ENCODE measurements around the gene TMED8.

The TMED8 gene

DNA sequence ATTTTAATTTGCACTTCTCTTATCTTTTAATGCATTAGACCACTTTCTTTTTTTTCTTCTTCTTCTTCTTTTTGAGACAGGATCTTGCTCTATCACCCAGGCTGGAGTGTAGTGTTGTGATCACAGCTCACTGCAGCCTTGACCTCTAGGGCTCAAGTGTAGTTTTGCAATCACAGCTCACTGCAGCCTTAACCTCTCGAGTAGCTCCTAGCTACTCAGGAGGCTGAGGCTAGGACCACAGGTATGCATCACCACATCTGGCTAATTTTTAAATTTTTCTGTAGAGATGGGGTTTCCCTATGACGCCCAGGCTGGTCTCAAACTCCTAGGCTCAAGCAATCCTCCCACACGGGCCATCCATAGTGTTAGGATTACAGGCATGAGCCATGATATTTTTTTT is 12.7 kb downstream of the TMED8 start:
- no peak overlapping the region for H3K27ac ChIP-seq
- H3K4me3 ChIP-seq = no peak overlapping the region
- DNase-seq (ENCODE audit: low spot score) = no peak
- TF ChIP-seq, protein P1, sequence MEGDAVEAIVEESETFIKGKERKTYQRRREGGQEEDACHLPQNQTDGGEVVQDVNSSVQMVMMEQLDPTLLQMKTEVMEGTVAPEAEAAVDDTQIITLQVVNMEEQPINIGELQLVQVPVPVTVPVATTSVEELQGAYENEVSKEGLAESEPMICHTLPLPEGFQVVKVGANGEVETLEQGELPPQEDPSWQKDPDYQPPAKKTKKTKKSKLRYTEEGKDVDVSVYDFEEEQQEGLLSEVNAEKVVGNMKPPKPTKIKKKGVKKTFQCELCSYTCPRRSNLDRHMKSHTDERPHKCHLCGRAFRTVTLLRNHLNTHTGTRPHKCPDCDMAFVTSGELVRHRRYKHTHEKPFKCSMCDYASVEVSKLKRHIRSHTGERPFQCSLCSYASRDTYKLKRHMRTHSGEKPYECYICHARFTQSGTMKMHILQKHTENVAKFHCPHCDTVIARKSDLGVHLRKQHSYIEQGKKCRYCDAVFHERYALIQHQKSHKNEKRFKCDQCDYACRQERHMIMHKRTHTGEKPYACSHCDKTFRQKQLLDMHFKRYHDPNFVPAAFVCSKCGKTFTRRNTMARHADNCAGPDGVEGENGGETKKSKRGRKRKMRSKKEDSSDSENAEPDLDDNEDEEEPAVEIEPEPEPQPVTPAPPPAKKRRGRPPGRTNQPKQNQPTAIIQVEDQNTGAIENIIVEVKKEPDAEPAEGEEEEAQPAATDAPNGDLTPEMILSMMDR (IDR thresholded peaks at IDR 0.05) = no peak

DNA sequence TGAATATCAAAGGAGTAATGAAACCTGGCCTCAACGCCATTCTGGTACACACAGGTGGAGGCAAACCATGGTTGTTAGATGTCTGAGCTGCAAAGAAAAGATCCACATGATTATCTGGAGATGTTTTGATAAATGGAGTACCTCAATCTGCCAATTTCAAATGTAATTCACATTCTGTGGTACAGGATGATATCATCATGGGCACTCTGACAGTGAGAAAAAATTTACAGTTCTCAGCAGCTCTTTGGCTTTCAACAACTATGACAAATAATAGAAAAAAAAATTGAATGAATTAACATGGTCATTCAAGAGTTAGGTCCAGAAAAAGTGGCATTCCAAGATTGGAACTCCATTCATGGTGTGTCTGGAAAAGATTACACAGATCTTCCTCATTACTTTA is 17.3 kb downstream of the TMED8 start:
- Histone ChIP-seq H3K4me3 (no peak overlapping the region), H3K27ac (no peak overlapping the region)
- no peak for DNase-seq (ENCODE audit: low spot score)
- TF ChIP-seq, protein P1 (IDR thresholded peaks at IDR 0.05) = no peak

DNA sequence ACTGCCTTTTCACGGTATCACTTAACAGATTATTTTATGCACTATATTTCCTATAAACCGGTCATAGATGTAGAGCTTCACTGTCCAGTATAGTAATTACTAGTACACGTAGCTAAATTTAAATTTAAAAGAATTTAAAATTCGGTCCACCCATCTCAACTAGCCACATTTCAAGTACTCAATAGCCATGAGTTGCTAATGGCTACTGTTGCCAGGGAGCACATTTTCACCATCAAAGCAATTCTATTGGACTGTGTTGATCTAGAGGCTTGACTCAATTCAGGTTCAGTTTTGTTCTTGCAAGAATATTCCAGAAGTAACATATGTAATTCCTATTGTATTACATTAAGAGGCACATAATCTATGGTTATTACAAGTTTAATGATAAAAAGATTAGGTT is 20.0 kb downstream of the TMED8 start:
- Histone ChIP-seq H3K27ac (no peak overlapping the region), H3K4me3 (no peak overlapping the region)
- no peak for DNase-seq (ENCODE audit: low spot score)
- TF ChIP-seq, protein P1 (IDR thresholded peaks at IDR 0.05) = no peak

- TF ChIP-seq, protein P1 (IDR thresholded peaks at IDR 0.05) = no peak
- no peak for DNase-seq (ENCODE audit: low spot score)
- Histone ChIP-seq H3K4me3 (no peak overlapping the region), H3K27ac (no peak overlapping the region)
Measured at GRCh38 chr14:77355811-77356210, 21.1 kb downstream of the TMED8 start.

DNA sequence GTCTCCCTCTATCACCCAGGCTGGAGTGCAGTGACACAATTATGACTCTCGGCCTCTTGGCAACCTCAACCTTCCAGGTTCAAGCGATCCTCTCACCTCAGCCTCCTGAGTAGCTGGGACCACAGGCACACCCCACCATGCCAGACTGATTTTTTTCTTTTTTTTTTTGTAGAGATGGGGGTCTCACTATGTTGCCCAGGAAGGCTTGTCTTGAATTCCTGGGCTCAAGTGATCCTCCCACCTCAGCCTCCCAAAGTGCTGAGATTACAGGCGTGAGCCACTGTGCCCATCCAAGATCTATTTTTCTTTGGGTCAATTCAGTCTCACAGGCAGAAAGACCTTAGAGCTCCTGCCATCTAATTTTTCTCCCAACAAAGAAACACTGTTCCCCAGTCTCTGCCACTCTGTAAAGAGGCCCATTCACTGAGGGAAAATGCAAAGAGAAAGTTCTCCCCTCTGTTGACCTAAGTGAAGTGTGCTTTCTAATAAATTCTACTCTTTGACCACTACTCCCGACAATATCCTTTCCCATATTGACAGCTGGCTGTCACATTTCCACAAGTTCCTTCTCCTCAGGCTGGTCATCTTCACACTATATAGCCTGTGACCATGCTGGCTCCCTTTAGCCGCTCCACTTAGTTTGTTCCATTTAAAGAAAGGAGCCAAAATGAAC is 23.3 kb downstream of the TMED8 start:
- H3K4me3 ChIP-seq = no peak overlapping the region
- TF ChIP-seq, protein P1 (IDR thresholded peaks at IDR 0.05) = no peak
- DNase-seq (ENCODE audit: low spot score) = no peak
- no peak overlapping the region for H3K27ac ChIP-seq

GRCh38 chr14:77347751-77348150 is 29.1 kb downstream of the TMED8 start:
- no peak for DNase-seq (ENCODE audit: low spot score)
- Histone ChIP-seq H3K27ac (no peak overlapping the region), H3K4me3 (no peak overlapping the region)
- TF ChIP-seq, protein P1 (IDR thresholded peaks at IDR 0.05) = no peak

DNA sequence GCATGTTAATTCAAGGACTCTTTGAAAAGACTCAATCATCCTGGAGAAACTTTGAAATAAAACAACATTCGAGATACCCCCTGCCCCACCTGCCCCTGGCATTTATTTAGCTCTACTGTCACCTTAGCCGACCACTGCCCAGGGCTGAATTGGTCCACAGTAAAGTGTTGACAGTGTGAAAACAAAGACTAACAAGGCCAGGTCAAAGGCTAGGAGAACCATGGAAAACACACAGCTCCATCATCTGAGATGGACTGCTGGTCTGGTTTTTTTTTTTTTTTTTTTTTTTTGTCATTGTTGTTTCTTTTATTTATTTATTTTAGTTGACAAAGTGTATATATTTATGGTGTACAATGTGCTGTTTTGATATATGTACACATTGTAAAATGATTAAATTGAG is 30.4 kb downstream of the TMED8 start:
- no peak overlapping the region for H3K4me3 ChIP-seq
- TF ChIP-seq, protein P1 (IDR thresholded peaks at IDR 0.05) = no peak

More for the DNA sequence above, 30.4 kb downstream of the TMED8 start:
- no peak for DNase-seq (ENCODE audit: low spot score)
- H3K27ac ChIP-seq = no peak overlapping the region

Data from coronary artery (tissue), 2 donors.